ENCODE results near the gene ATP5PB.

ATP5PB gene

GRCh38 chr1:111475701-111476100, 26.4 kb downstream of the ATP5PB start:
- DNase-seq (ENCODE audit: low read depth in 3 of 3) = no peak

- no peak for DNase-seq (ENCODE audit: low read depth in 3 of 3)
Measured at GRCh38 chr1:111476214-111476613, 26.9 kb downstream of the ATP5PB start.

DNA sequence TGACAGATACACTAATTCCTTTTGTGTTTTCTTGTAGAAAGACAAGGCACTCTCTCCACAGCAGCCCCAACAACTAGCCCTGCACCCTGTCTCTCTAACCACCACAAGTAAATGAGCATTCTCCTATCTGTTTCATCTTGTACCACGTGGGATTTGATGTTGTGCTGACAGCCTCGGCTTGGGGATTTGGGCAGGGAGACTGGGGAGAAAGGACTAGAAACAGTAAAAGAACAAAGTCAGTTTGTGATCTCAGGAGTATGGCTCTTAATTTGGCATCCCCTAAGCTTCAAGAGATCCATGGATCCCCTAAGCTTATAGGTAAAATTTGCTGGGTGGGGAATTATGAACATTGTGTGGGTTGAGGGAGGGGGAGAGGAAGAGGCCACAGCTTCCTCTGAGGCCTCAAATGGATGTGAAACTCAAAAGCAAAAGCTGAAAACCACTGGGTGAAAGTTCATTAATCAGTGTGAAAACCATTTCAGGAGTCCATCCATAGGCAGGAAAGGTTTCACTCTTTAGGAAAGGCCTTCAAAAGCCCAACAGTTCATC, 27.6 kb downstream of the ATP5PB start:
- DNase-seq (ENCODE audit: low read depth in 3 of 3) = no peak

- no peak for DNase-seq (ENCODE audit: low read depth in 3 of 3)
Measured at GRCh38 chr1:111480674-111481073, 31.4 kb downstream of the ATP5PB start.

- DNase-seq (ENCODE audit: low read depth in 3 of 3) = peak; percentile 25 to 28 (median 27)
Measured at GRCh38 chr1:111481387-111482221, 32.3 kb downstream of the ATP5PB start.

DNA sequence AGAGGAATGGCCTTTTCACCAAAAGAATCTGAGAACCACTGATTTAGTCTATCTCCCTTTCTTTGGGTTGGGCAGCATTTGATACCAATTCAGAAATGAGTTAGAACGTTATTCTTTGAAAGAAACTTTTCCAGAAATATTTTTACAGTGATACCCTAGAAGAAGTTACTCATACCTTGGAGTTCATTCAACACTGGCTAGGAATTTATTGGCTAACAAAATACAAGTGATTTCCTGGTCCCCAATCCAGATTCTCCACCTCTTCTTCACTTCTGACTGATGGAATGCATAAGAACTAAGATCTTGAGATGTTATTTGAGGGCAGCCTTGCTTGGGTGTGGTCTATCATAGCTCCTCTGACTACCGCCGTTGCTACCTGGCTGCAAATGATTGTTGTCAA, 33.9 kb downstream of the ATP5PB start:
- DNase-seq (ENCODE audit: low read depth in 3 of 3) = no peak

DNA sequence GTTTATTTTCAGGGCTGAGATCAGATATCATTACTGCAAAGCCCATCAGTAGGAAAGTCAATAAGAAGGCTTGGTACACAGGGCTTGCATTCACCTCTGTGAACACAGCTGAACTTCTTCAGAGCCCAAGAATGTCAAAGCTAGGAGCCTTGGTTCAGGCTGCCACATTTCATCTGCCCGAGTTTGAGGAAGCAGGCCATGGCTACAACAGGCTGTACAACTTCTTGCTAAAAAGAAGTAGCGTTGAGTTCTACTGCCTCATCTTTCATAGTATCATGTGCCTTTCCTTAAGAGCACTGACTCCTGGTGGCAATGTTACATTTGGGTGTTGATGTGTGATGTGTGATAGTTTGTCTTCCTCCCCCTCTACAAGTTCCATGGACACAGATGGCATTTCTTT, 34.6 kb downstream of the ATP5PB start:
- DNase-seq (ENCODE audit: low read depth in 3 of 3) = no peak

- DNase-seq (ENCODE audit: low read depth in 3 of 3) = no peak
Measured at GRCh38 chr1:111484391-111485026, 35.2 kb downstream of the ATP5PB start.

DNA sequence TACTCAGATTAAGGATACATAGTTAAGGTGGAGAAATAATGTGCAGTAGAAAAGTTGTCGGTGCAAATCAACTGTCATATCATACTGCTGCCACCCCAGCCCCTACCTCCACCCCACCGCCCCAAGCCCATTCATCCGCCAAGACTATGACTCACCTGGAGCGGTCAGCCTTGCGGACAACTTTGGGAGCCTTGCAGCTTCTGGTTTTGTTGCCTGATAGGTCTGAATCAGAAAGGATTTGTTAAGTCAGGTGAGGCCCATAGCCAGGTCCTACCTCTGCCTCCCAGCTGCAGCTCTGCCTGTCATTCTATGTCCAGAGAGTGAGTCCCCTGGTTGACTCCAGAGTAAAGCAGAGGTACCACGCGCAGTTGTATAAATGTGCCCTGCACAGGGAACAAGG, 37.2 kb downstream of the ATP5PB start:
- DNase-seq (ENCODE audit: low read depth in 3 of 3) = no peak

- DNase-seq (ENCODE audit: low read depth in 3 of 3) = no peak
Measured at GRCh38 chr1:111487133-111487532, 37.9 kb downstream of the ATP5PB start.

DNA sequence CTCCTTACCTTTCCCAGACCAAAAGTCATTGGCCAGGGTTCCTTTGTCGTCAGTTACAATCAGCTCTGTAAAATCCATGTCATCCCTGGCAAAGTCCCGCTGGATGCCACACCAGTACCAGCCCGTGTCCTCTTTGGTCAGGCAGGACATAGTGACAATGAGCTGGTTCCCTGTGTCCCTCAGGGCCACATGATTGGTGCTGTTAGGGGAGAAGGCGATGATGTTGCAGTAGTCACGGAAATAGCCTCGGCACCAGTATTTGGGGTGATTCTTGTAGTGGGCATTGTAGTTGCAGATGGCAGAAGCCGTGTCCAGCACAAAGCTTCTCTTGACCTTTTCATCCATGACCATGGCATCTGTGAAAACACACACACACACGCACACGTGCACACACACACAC, 39.4 kb downstream of the ATP5PB start:
- DNase-seq (ENCODE audit: low read depth in 3 of 3) = no peak

GRCh38 chr1:111489604-111490003, 40.3 kb downstream of the ATP5PB start:
- DNase-seq (ENCODE audit: low read depth in 3 of 3) = no peak

- no peak for DNase-seq (ENCODE audit: low read depth in 3 of 3)
Measured at GRCh38 chr1:111490220-111490619, 41.0 kb downstream of the ATP5PB start.

- DNase-seq (ENCODE audit: low read depth in 3 of 3) = no peak
Measured at GRCh38 chr1:111491070-111491469, 41.8 kb downstream of the ATP5PB start.

- no peak for DNase-seq (ENCODE audit: low read depth in 3 of 3)
Measured at GRCh38 chr1:111496398-111496797, 47.1 kb downstream of the ATP5PB start.

DNA sequence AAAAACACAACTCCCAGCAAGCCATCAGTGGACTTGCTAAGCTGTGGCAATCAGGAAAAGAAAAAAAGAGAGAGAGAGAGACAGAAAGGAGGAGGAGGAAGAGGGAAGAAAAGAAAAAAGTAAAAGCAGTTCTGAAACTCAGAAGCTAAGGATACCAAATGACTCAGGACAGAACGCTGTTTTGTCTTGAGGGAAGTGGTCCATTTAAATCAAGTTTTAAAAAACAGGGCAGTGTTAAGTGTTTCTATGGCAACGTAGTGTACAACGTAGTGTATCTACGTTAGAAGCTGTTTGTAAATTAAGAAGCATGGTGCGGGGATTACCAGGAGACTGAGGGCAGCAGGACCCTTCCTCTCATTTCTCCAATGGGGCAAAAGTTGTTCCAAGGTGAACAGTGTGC, 48.3 kb downstream of the ATP5PB start:
- DNase-seq (ENCODE audit: low read depth in 3 of 3) = no peak

- DNase-seq (ENCODE audit: low read depth in 3 of 3) = no peak
Measured at GRCh38 chr1:111499026-111499785, 49.9 kb downstream of the ATP5PB start.

- DNase-seq (ENCODE audit: low read depth in 3 of 3) = no peak
Measured at GRCh38 chr1:111501645-111502044, 52.4 kb downstream of the ATP5PB start.

GRCh38 chr1:111503585-111504060, 54.4 kb downstream of the ATP5PB start, which contains the start of the genes ADORA3 and TMIGD3:
Gene ADORA3 (minus strand): TSS chr1:111503633. CDS start chr1:111503354, 279 bp downstream.
Gene TMIGD3 (minus strand): TSS chr1:111503633. CDS start chr1:111503354, 279 bp downstream.
- DNase-seq (ENCODE audit: low read depth in 3 of 3) = no peak

DNA sequence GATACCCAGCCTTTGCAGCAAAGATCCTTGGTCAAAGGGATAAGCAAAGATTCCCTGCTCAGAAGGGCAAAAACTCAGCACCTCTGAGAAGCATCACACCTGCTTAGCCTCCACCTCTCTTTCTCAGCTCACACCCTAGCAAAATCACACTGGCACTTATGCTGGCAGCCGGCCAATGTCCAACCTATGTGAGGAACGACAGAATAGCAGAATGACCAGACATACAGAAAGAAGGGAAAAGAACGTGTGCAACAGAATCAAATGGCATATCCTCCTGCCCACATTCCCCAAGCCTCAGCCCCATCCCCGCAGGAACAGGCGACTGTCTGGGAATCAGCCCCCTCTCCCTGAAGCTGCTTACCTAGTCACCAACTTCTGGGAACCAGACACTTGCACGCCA, 54.8 kb downstream of the ATP5PB start:
- no peak for DNase-seq (ENCODE audit: low read depth in 3 of 3)

- DNase-seq (ENCODE audit: low read depth in 3 of 3) = no peak
Measured at GRCh38 chr1:111505641-111506119, 56.4 kb downstream of the ATP5PB start.

- DNase-seq (ENCODE audit: low read depth in 3 of 3) = no peak
Measured at GRCh38 chr1:111506561-111506960, 57.3 kb downstream of the ATP5PB start.

All from stimulated activated CD4-positive, alpha-beta T cell treated with anti-CD3 and anti-CD28 coated beads, TNF-alpha, amount 100 ng/mL, for 4 hours (primary cell).